SK-N-MC (cell line): ENCODE measurements around the gene FNDC3B.

Experiments used
- DNase-seq: peaks from one replicate; pipeline ENCODE4 v3.0.0-alpha.2; 2011; ENCODE audit warnings: low read depth, low spot score
- H3K27ac ChIP-seq: fragments of 200-600 bp; sonication (generic); 2 replicates; pipeline ENCODE4 v1.5.1; 2016; ENCODE audit warnings: mixed run types
- H3K36me3 ChIP-seq: fragments of 200-600 bp; sonication (generic); 2 replicates; pipeline ENCODE4 v1.6.1; 2017; ENCODE audit warnings: antibody characterized with exemption, low read length, mixed read lengths; ENCODE audit not compliant: insufficient read depth
- H3K4me3 ChIP-seq: fragments of 200-600 bp; sonication (generic); 2 replicates; pipeline ENCODE4 v1.5.1; 2016
- H3K9ac ChIP-seq: fragments of 200-600 bp; sonication (generic); 2 replicates; pipeline ENCODE4 v1.8.0; 2017; ENCODE audit warnings: mixed run types, mixed read lengths; ENCODE audit not compliant: insufficient read length
- H3K9me3 ChIP-seq: fragments of 200-600 bp; sonication (generic); 2 replicates; pipeline ENCODE4 v1.6.1; 2017; ENCODE audit warnings: low read depth, mild to moderate bottlenecking, antibody characterized with exemption, low read length, moderate library complexity, mixed read lengths
- EZH2 ChIP-seq: fragments of 200-600 bp; sonication (generic); IDR thresholded peaks from one replicate; pipeline ENCODE4 v1.6.1; 2017; ENCODE audit warnings: antibody characterized with exemption
- FOXP2 ChIP-seq: optimal IDR thresholded peaks from 2 replicates; pipeline ENCODE3; 2011; ENCODE audit warnings: mild to moderate bottlenecking, moderate library complexity; ENCODE audit not compliant: insufficient read depth; ENCODE audit errors: extremely low read length, control extremely low read depth
- POLR2AphosphoS5 ChIP-seq: IDR thresholded peaks from 2 replicates; pipeline ENCODE4 v1.6.1; 2012; ENCODE audit warnings: mild to moderate bottlenecking, low read depth, low read length, borderline replicate concordance

Gene FNDC3B

DNA sequence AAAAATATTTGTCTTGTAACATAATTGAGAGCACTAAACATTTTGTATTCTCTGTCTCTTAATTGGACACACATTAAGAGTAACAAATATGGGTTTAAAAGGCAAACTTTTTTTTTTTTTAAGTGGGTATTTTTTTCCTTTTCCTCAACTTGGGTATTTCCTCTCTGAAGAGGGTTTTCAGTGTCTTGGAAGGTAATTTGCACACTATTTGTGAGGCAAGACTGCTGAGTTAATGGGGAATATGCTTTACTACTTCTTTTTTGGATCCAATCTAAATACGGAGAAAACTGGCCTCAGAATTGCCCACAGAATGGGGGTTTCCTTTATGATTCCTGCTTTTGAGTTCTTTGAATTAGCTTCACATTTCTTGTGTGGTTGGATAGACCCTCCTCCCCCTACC, 105.2 kb downstream of the FNDC3B start:
- no peak for DNase-seq

DNA sequence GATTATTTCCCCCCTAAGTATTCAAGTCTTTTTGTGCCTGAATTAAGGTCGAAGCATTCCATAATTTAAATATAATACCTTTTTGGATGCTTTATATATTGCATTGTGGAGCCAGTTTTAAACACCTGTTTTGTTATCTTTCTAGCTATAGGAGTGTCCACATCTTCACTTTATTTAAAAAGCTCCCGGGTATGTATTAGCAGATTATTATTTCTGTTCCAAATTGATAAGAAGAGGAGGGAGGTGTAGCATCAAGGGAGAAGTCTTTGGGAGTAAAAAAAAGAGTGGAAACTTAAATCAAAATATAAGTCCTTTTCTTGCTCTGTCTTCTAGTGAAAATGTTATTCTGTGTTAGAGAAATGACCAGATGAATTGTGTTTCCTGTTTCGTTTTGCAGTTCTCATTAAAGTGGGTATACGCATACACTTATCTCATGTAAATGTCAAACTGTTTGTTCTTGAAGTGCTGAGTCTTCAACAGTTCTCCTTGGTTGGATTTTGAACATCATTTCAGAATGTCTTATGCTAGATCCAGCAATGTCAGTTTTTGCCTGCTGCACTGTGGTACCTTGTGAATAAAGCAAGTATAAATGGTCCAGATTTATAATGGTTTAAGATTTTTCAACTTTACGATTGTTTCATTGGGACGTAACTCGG, 105.8 kb downstream of the FNDC3B start:
- no peak for DNase-seq
- peak overlapping the region; percentile 2; the same call in 1 of the 2 replicates for H3K4me3 ChIP-seq
- TF ChIP-seq EZH2 (no peak), FOXP2 (no peak), POLR2AphosphoS5 (no peak)
- peak overlapping the region; percentile 60 for H3K27ac ChIP-seq
- H3K36me3 ChIP-seq, result no peaks in the 10 kb centered on the region
- H3K9ac ChIP-seq, result no peak overlapping the region
- H3K9me3 ChIP-seq, result no peaks in the 10 kb centered on the region

More for the DNA sequence above, 105.2 kb downstream of the FNDC3B start:
- no peak for TF ChIP-seq EZH2
- TF ChIP-seq FOXP2, result no peak
- H3K27ac ChIP-seq, result peak overlapping the region; percentile 60
- peak overlapping the region; percentile 2; the same call in 1 of the 2 replicates for H3K4me3 ChIP-seq
- no peaks in the 10 kb centered on the region for H3K36me3 ChIP-seq
- H3K9me3 ChIP-seq, result no peaks in the 10 kb centered on the region
- H3K9ac ChIP-seq, result no peak overlapping the region

DNA sequence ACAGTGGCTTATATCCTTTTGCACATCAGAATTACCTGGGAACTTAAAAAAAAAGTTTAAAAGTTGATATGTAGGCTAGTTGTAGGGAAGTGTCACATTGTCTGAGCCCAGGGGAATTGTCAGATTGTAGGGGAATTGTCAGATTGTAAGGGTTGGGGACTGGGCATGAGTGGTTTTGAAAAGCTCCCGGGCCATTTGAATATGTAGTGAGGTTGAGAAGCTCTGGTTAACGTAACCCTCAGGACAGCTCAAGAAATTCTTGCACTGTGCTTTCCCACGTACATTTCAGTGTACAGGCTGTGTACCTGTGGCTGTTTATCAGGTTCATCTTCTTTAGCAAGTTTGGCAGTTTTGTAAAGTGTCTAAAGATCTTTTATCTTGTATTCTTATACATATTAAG, 107.0 kb downstream of the FNDC3B start:
- Histone ChIP-seq H3K9ac (no peak overlapping the region), H3K9me3 (no peaks in the 10 kb centered on the region), H3K36me3 (no peaks in the 10 kb centered on the region), H3K27ac (no peak overlapping the region), H3K4me3 (no peak overlapping the region)
- no peak for DNase-seq
- no peak for TF ChIP-seq FOXP2
- TF ChIP-seq EZH2, result no peak
- TF ChIP-seq POLR2AphosphoS5, result no peak

DNA sequence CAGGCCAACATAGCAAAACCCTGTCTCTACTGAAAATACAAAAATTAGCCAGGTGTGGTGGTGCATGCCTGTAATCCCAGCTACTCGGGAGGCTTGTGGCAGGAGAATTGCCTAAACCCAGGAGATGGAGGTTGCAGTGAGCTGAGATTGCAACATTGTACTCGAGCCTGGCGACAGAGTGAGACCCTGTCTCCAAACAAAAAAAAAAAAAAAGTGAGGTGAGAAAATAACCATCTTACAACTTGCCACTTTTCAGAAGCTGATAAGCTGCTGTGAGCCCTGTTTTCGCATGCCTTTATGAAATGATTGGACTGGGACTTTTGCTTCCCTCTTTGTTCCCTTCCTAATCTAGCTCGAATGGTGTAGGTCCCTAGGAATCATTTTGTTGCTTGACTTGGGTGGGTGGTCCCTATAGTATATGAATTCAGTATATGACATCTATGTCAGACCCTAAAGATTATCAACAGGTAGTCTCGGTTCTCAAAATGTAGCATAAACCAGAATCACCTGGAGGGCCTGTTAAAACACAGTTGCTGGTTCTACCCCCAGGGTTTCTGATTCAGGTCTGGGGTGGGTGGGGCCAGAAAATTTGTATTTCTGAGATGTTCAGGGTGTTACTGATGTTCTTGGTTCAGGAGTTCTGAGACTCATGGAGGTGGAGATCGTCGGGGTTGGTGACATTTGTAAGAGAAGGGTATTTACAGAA, 107.9 kb downstream of the FNDC3B start:
- Histone ChIP-seq H3K4me3 (no peak overlapping the region), H3K9me3 (no peaks in the 10 kb centered on the region), H3K9ac (no peak overlapping the region), H3K27ac (no peak overlapping the region), H3K36me3 (no peaks in the 10 kb centered on the region)
- DNase-seq, result no peak
- no peak for TF ChIP-seq FOXP2
- no peak for TF ChIP-seq POLR2AphosphoS5
- TF ChIP-seq EZH2, result no peak

DNA sequence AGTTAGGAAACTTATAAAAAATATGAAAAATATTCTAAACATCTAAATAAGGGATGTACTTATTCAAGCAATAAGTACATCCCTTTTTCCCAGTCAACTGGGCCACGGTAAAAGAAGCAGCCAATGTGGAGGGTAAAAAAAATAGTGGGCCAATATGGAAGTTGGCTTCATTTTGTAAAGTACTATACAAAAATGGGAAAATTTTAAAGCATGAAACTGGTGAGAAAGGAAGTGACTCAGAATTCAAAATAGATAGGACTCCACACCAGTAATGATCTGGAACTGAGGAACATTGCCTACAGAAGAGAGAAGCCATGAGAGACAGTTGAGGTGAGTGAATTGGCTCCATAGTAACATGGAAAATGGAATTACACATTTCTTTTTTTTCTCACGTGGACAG, 108.9 kb downstream of the FNDC3B start:
- Histone ChIP-seq H3K9me3 (no peaks in the 10 kb centered on the region), H3K27ac (no peak overlapping the region), H3K4me3 (no peak overlapping the region), H3K36me3 (no peaks in the 10 kb centered on the region), H3K9ac (no peak overlapping the region)
- no peak for TF ChIP-seq EZH2
- TF ChIP-seq FOXP2, result no peak
- TF ChIP-seq POLR2AphosphoS5, result no peak
- DNase-seq, result no peak

DNA sequence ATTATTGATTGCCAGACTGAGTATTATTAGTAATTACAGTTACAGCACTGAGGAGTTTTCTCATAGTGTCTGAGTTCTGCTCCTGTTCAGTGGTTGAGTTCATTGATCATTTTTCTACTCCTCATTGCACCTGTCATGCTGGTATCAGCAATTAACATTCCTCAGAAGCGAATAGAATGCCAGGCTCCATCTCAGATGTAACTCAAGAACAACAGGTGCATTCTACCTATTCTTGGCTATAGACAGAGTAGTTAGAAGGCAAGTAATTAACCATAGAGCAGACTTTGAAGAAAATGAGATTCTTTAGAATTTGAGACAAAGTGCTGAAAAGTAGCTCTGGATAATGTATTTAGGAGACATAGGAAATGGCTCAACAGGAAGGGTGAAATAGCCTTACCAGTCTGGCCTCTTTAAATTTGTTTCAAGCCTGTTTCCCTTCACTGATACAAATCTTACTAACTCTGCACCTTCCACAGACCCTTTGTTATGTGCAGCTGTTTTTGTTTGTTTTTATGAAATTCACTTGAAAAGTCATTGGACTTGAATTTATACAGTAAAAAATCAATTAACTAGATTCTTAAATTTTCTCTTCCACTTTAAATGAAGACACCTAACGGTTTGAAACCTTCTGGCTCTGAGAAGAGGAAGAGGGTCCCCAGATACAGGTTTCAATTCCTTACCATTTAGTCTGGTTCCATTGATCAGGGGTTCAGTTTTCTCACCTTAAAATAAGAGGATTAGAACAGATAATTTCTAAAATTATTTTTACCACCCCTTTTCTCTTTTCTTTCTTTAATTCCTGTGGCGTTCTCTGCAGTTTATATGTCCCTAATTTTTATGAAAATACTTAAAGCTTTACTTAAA, 109.6 kb downstream of the FNDC3B start:
- Histone ChIP-seq H3K4me3 (no peak overlapping the region), H3K36me3 (no peaks in the 10 kb centered on the region), H3K9me3 (no peaks in the 10 kb centered on the region), H3K9ac (no peak overlapping the region), H3K27ac (no peak overlapping the region)
- TF ChIP-seq POLR2AphosphoS5 (no peak), EZH2 (no peak)
- no peak for DNase-seq

DNA sequence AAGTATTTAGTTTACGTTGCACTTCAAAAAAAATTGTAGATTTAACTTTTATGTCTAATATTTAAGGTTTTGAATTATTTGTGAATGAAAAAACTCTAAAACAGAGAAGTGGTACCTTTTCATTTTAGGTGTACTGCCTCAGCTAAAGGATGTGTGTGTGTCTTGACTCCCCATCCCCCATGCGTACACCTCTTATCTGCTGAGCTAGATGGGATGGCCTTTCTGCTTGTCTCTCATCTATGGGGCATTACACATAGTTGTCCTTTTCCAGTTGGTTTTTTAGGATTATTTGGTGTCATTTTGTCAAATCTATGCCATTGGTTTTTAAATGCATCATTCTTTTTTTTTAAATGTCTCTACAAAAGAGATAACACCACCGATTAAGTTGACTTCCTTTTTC, 110.9 kb downstream of the FNDC3B start:
- no peak for DNase-seq
- no peak overlapping the region for H3K4me3 ChIP-seq
- no peak overlapping the region for H3K27ac ChIP-seq
- H3K9me3 ChIP-seq, result no peaks in the 10 kb centered on the region
- TF ChIP-seq POLR2AphosphoS5, result no peak
- no peak overlapping the region for H3K9ac ChIP-seq
- no peaks in the 10 kb centered on the region for H3K36me3 ChIP-seq

DNA sequence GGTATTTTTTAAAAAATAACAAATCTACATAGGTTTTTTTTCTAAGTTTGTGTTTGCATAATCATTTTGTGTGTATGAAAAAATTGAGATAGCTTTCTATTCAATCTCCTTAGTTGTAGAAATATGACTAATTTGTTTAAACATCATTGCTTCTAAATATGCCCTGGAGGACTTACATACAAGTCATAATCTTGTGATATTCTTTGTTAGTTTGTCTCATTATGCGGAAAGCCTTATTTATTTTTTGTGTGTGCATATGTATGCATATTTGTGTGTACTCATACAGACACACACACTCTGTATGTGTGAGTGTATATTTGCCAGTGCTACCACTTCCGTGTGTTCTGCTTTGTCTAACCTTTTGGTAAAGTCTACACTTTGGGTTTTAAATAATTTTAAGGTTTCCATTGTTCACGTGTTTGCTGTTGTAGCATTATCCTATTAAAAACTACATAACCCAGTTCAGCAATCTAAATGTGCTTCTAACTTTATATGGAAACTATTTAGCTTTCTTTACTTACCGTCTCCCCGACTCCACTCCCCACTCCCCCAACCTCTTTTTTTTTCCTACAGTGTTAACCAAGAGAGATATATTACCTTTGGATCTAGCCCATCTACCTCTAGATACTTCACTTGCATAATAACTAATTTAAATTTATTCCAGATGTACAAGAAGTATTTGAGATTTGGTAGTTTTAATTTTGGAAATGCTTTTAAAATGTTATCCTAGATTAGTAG, 111.7 kb downstream of the FNDC3B start:
- Histone ChIP-seq H3K36me3 (no peaks in the 10 kb centered on the region), H3K9me3 (no peaks in the 10 kb centered on the region), H3K27ac (peak overlapping the region; percentile 7; the same call in 1 of the 2 replicates), H3K9ac (no peak overlapping the region), H3K4me3 (no peak overlapping the region)
- DNase-seq, result no peak
- TF ChIP-seq FOXP2 (no peak), EZH2 (no peak), POLR2AphosphoS5 (no peak)
